Skin epidermis (tissue), 12 donors: ENCODE data around the gene HRH2.
"Not testable (repeated sequence)": the region's sequence is repeated elsewhere in the genome, so short reads cannot be mapped to it uniquely, and the experiment has no call there.

Experiments used
- H3K27ac ChIP-seq, 21 experiments: fragments of 200-600 bp; sonication (generic) in 11 of 21; one replicate each; pipeline ENCODE4 v1.5.0; 2020; ENCODE audit warnings: mild to moderate bottlenecking in 3 of 21, inconsistent platforms in 2 of 21, moderate library complexity in 2 of 21
- H3K4me3 ChIP-seq, 7 experiments: fragments of 200-600 bp; sonication (generic) in 2 of 7; one replicate each; pipeline ENCODE4 v1.5.0; 2020; ENCODE audit warnings: inconsistent platforms in 2 of 7, mild to moderate bottlenecking in 2 of 7, moderate library complexity in 1 of 7

HRH2 gene

GRCh38 chr5:175640106-175640775 lies 17.6 kb upstream of the HRH2 start:
- Histone ChIP-seq H3K27ac (no peak overlapping the region), H3K4me3 (no peak overlapping the region)

GRCh38 chr5:175642998-175643397 lies 14.9 kb upstream of the HRH2 start:
- no peak overlapping the region for H3K27ac ChIP-seq

DNA sequence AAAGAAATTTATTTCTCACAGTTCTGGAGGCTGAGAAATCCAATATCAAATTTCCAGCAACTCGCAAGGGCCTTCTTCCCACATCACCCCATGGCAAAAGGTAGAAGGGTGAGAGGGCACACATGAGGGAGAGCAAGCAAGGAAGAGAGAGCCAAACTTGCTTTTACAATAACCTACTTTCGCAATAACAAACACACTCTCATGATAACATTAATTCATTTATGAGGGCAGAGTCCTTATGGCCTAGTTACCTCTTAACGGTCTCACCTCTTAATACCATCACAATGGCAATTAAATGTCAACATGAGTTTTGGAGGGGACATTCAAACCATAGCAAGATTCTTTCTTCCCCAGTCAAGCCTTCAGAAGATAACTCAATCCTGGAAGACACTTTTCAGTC lies 11.6 kb upstream of the HRH2 start:
- no peak overlapping the region for H3K4me3 ChIP-seq
- no peak overlapping the region for H3K27ac ChIP-seq

More at GRCh38 chr5:175642998-175643397, 14.9 kb upstream of the HRH2 start:
- H3K4me3 ChIP-seq, result no peak overlapping the region

GRCh38 chr5:175649967-175650366 lies 7.9 kb upstream of the HRH2 start:
- H3K27ac ChIP-seq, result no peak overlapping the region
- H3K4me3 ChIP-seq, result no peak overlapping the region

DNA sequence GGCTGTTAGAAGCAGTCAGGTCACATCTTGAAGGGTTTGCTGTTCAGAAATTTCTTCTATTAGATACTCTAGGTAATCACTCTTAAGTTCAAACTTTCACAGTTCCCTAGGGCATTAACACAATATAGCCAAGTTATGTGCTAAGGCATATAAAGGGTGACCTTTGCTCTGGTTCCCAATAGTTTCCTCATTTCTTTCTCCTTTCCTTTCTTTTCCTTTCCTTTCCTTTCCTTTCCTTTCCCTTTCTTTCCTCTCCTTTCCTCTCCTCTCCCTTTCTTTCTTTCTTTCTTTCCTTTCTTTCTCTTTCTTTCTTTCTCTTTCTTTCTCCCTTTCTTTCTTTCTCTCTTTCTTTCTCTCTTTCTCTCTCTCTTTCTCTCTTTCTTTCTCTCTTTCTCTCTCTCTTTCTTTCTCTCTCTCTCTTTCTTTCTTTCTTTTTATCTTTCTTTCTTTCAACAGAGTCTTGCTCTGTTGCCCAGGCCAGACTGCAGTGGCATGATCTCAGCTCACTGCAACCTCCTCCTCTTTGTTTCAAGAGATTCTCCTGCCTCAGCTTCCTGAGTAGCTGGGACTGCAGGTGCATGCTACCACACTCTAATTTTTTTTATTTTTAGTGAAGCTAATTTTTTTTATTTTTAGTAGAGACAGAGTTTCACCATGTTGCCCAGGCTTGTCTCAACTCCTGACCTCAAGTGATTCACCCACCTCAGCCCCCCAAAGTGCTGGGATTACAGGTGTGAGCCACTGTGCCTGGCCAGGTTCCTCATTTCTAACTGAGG lies 7.3 kb upstream of the HRH2 start:
- not testable (repeated sequence) for H3K4me3 ChIP-seq, H3K27ac ChIP-seq

- peak overlapping the region in 4 of 21 experiments; percentile 14 to 65 (median 40) for H3K27ac ChIP-seq
- H3K4me3 ChIP-seq, result no peak overlapping the region
Measured at GRCh38 chr5:175652741-175653663, 4.9 kb upstream of the HRH2 start.

DNA sequence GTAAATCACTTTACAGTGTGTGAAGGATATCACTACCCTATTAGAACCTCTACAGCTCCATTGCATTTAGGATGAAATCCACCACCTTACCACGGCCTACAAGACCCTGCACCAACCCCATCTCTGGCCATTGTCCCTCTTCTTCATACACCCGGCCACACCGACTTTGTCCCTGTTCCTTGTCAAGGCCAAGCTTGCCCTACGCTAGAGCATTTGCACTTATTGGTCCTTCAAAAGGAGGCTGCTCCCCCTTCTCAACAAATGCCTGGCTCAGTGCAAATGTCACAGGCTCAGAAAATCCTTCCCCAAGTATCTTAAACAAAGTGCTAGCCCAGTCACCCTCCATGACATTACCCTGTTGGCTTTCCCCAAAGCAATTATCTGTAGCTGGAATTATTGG lies 4.1 kb upstream of the HRH2 start:
- H3K27ac ChIP-seq, result peak overlapping the region in 3 of 21 experiments; percentile 14 to 65 (median 37)
- no peak overlapping the region for H3K4me3 ChIP-seq

- no peak overlapping the region for H3K27ac ChIP-seq
Measured at GRCh38 chr5:175654339-175654738, 3.5 kb upstream of the HRH2 start.

GRCh38 chr5:175654807-175655206 lies 3.1 kb upstream of the HRH2 start:
- Histone ChIP-seq H3K27ac (no peak overlapping the region), H3K4me3 (no peak overlapping the region)

More at GRCh38 chr5:175654339-175654738, 3.5 kb upstream of the HRH2 start:
- H3K4me3 ChIP-seq, result no peak overlapping the region

DNA sequence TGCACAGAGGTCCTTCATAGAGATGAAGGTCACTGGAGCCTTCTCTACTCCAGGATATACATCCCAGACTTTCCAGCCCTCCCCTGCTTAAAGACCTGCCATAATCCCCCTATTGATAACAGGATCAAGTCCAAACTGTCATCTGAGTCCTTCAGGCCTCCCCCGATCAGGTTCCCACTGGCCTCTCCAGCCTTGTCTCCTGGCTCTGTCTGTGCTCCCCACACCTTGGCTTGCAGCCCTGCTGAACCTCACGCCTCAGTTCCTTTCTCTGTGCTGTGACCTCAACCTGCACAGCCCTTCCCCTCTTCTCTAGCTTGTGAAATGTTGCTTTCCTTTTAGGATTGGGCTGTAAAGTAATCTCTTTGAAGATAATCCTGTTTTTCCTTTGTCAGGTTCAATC lies 2.5 kb upstream of the HRH2 start:
- Histone ChIP-seq H3K27ac (no peak overlapping the region), H3K4me3 (no peak overlapping the region)

DNA sequence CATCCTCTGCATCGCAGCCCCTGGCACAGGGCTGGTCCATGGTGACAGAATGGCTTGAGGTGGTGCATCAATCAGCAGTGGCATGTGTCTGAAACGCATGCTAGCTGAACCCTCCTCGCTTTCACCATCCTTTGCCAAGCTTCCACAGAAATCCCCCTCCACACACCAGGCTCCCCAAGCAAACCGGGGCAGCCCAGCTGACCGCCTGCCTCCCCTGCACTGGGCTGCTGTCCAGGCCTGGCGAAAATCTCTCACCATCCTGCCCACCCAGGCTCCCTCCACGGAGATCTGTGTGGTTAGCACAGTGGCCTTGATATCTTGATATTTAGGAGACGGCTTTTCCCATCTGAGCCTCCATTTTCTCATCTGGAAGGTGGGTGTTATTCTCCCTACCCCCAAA lies 905 bp upstream of the HRH2 start:
- Histone ChIP-seq H3K27ac (peak overlapping the region in 1 of 21 experiments; percentile 3), H3K4me3 (no peak overlapping the region)

- Histone ChIP-seq H3K4me3 (peak overlapping the region; percentile 37 to 60 (median 53)), H3K27ac (peak overlapping the region in 16 of 21 experiments; percentile 33 to 86 (median 66))
Measured at GRCh38 chr5:175658299-175659145, 651 bp downstream of the HRH2 start.

- Histone ChIP-seq H3K27ac (no peak overlapping the region), H3K4me3 (peak overlapping the region in 2 of 7 experiments; percentile 50 to 60)
Measured at GRCh38 chr5:175659546-175660253, 1.8 kb downstream of the HRH2 start.

GRCh38 chr5:175663186-175664184 lies 5.6 kb downstream of the HRH2 start:
- no peak overlapping the region for H3K27ac ChIP-seq
- no peak overlapping the region for H3K4me3 ChIP-seq

DNA sequence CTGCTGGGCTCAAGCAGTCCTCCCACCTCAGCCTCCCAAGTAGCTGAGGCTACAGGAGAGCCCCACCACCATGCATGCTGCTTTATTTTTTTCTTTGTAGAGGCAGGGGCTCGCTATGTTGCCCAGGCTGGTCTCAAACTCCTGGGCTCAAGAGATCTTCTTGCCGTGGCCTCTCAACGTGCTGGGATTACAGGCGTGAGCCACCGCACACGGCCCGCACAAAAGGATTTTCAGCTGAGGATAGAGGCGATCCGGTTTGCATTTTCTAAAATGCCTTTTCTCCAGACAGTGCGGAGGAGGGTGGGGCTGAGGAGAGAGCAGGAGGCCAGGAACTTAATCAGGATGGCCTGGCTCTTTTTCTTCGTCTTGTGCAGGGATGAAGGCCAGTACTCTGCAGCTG lies 6.9 kb downstream of the HRH2 start:
- H3K27ac ChIP-seq, result no peak overlapping the region
- no peak overlapping the region for H3K4me3 ChIP-seq

DNA sequence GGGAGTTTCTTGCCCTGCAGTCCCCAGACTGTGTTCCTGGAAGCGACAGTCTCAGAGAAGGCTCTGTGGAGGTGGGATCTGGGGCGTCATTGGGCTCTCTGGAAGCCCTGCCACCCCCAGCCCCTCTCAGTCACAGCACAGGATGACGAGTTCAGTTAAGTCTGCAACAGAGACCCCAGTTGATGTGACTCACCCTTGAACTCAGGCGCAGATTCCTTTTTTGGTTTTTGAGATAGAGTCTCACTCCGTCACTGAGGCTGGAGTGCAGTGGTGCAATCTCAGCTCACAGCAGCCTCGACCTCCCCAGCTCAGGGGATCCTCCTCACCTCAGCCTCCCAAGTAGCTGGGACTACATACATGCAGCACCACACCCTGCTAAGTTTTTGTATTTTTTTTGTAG lies 8.3 kb downstream of the HRH2 start:
- Histone ChIP-seq H3K4me3 (no peak overlapping the region), H3K27ac (no peak overlapping the region)

- H3K27ac ChIP-seq, result no peak overlapping the region
- no peak overlapping the region for H3K4me3 ChIP-seq
Measured at GRCh38 chr5:175668006-175668405, 10.1 kb downstream of the HRH2 start.
